Thyroid gland (tissue), 4 donors: ENCODE measurements around the gene FLOT1.

Source experiments
- POLR2A ChIP-seq, 2 donors: fragments of 450-650 bp; IDR thresholded peaks; one replicate each; pipeline ENCODE4 v1.6.1; 2017; ENCODE audit warnings: antibody characterized with exemption in 2 of 2, mild to moderate bottlenecking in 2 of 2, moderate library complexity in 1 of 2
- TF ChIP-seq, protein P1 (sequence below), 6 experiments: fragments of 200-600 bp in 3 of 6; fragments of 450-650 bp in 3 of 6; sonication (generic) in 3 of 6; IDR thresholded peaks; one replicate each; pipeline ENCODE4 v1.5.1; 2016 to 2019; ENCODE audit warnings: antibody characterized with exemption in 6 of 6, mild to moderate bottlenecking in 2 of 6, inconsistent platforms in 1 of 6, moderate library complexity in 1 of 6

DNA sequence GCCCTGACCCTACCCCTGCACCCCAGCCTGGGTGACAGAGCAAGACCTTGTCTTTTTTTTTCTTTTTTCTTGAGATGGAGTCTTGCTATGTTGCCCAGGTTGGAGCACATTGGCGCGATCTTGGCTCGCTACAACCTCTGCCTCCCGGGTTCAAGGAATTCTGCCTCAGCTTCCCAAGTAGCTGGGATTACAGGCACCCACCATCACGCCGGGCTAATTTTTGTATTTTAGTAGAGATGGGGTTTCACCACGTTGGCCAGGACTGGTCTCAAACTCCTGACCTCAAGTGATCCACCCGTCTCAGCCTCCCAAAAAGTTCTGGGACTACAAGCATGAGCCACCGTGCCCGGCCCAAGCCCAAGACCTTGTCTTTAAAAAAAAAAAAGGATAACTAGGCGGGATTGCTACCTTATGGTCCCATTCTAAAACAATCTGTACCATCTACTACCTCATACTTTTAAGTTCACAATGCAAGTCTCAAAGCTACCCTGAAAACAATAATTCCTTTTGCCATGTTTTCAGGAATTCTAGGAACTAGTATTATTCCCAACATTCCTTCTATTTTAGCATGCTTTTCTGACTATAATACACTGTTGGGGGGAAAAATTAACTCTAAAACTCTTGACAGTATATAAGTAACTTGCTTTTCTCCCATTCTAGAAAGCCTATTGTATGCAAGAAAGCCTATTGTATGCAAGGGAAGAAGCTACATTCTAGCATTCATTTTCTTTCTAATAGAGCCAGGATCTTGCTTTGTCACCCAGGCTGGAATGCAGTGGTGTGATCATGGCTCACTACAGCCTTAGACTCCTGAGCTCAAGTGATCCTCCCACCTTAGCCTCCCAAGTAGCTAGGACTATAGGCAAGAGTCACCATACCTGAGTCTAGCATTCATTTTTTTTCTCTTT is 15.7 kb downstream of the FLOT1 start:
- TF ChIP-seq, protein P1, sequence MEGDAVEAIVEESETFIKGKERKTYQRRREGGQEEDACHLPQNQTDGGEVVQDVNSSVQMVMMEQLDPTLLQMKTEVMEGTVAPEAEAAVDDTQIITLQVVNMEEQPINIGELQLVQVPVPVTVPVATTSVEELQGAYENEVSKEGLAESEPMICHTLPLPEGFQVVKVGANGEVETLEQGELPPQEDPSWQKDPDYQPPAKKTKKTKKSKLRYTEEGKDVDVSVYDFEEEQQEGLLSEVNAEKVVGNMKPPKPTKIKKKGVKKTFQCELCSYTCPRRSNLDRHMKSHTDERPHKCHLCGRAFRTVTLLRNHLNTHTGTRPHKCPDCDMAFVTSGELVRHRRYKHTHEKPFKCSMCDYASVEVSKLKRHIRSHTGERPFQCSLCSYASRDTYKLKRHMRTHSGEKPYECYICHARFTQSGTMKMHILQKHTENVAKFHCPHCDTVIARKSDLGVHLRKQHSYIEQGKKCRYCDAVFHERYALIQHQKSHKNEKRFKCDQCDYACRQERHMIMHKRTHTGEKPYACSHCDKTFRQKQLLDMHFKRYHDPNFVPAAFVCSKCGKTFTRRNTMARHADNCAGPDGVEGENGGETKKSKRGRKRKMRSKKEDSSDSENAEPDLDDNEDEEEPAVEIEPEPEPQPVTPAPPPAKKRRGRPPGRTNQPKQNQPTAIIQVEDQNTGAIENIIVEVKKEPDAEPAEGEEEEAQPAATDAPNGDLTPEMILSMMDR (IDR thresholded peaks at IDR 0.05) = no peak
- TF ChIP-seq POLR2A (IDR thresholded peaks at IDR 0.05) = no peak
